Gastroesophageal sphincter (tissue), 4 donors: Measurements from ENCODE around the gene RAB7A. TPM values are rescaled to one million over a fixed set of nuclear protein-coding genes. Genes with fewer than 3 reads are reported as not detected.
"Not testable (repeated sequence)": the region's sequence is repeated elsewhere in the genome, so short reads cannot be mapped to it uniquely, and the experiment has no call there.

ENCODE experiments used
- ATAC-seq: fragments of 150-250 bp; one replicate; pipeline ENCODE4 v1.9.1; 2016; ENCODE audit warnings: mild to moderate bottlenecking, moderate library complexity
- H3K27ac ChIP-seq, 4 donors: fragments of 200-600 bp; sonication (generic) in 3 of 4; 1 replicate in 3 of 4; 2 replicates in 1 of 4; pipeline ENCODE4 v1.5.1; 2016 to 2019
- H3K27me3 ChIP-seq: fragments of 200-600 bp; sonication (generic); one replicate; pipeline ENCODE4 v1.5.1; 2019
- H3K36me3 ChIP-seq, 2 donors: fragments of 200-600 bp; sonication (generic); one replicate each; pipeline ENCODE4 v1.5.1; 2019; ENCODE audit warnings: control low read depth in 1 of 2
- H3K4me1 ChIP-seq, 3 donors: fragments of 200-600 bp; sonication (generic); 1 replicate in 2 of 3; 2 replicates in 1 of 3; pipeline ENCODE4 v1.5.1; 2016 to 2019; ENCODE audit warnings: control low read depth in 2 of 3
- H3K4me3 ChIP-seq, 2 donors: fragments of 200-600 bp; sonication (generic); one replicate each; pipeline ENCODE4 v1.5.1; 2019; ENCODE audit warnings: mild to moderate bottlenecking in 1 of 2, moderate library complexity in 1 of 2
- H3K9me3 ChIP-seq, 3 donors: fragments of 200-600 bp; sonication (generic); one replicate each; pipeline ENCODE4 v1.5.1; 2017 to 2019; ENCODE audit warnings: control low read depth in 2 of 3
- EP300 ChIP-seq: sonication (generic); formaldehyde crosslinking; IDR thresholded peaks from one replicate; pipeline ENCODE4 v1.6.1; 2017; ENCODE audit warnings: antibody characterized with exemption, mild to moderate bottlenecking
- POLR2A ChIP-seq, 2 donors: fragments of 450-650 bp; IDR thresholded peaks; one replicate each; pipeline ENCODE4 v1.6.1; 2017; ENCODE audit warnings: antibody characterized with exemption in 2 of 2, mild to moderate bottlenecking in 2 of 2, moderate library complexity in 1 of 2
- POLR2AphosphoS5 ChIP-seq: sonication (generic); formaldehyde crosslinking; IDR thresholded peaks from one replicate; pipeline ENCODE4 v1.6.1; 2017; ENCODE audit warnings: antibody characterized with exemption
- WGBS, 2 donors: methylation state at CpG; one replicate each; pipeline ENCODE4 v1.1.5; 2018; ENCODE audit warnings: low coverage in 1 of 2; 5-methylcytosine and 5-hydroxymethylcytosine counted together
- total RNA-seq, 4 donors: library from RNA; depleted of rRNA; stranded (reverse); fragments of >200 nt; gene quantifications; one replicate each; pipeline ENCODE4 v1.1.0, GENCODE V29; 2016
- TF ChIP-seq, protein P1 (sequence below), 4 experiments: fragments of 200-600 bp in 2 of 4; fragments of 450-650 bp in 2 of 4; sonication (generic) in 1 of 4; IDR thresholded peaks; one replicate each; pipeline ENCODE4 v1.5.1; 2017 to 2019; ENCODE audit warnings: antibody characterized with exemption in 4 of 4, mild to moderate bottlenecking in 2 of 4, moderate library complexity in 2 of 4

The RAB7A gene
- total RNA-seq, 4 donors from 2014 or later = 77.9 to 109 (median 87.2) TPM

DNA sequence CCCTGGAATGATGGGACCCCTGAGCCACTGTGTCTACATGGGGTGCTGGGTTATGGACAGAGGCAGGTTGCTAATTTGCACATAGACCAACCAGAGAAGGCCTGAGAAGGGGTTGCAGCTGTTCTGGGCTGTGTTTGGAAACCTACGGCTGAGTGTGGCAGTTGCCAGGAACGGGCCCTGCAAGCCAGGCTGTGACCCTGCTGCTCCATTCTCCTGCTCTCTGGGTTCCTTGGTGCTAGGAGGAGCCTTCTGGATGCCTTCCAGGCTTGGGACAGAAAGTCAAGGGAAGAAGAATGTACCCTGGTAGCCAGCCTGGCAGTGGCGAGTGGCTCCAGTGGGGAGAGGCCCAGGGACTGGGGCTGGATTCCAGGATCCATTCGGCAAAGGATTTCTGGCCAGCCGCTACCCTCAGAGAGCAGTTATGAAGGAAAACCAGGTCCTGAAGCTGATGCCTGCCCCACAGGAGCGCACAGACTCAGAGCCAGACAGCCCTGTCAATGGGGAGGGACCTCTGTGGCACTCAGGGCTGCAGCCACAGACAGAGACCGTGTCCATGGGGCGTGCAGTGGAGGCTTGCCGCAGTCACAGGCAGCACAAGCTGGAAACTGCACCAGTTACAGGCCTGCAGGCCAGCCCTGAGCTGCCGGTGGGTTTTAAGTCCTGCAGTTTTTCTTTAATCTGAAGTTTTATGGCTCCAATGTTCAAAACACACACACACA, 98.3 kb downstream of the RAB7A start:
- Histone ChIP-seq H3K27me3 (no peaks in the 10 kb centered on the region), H3K9me3 (no peaks in the 10 kb centered on the region), H3K36me3 (peaks cover 0 to 7% of the 10 kb centered on the region in 2 donors), H3K4me1 (peaks cover 0 to 9% (median 0%) of the 10 kb centered on the region in 3 donors), H3K4me3 (no peak overlapping the region), H3K27ac (no peak overlapping the region)
- TF ChIP-seq POLR2AphosphoS5 (no peak), EP300 (no peak), POLR2A (IDR thresholded peaks at IDR 0.05) (no peak)
- TF ChIP-seq, protein P1, sequence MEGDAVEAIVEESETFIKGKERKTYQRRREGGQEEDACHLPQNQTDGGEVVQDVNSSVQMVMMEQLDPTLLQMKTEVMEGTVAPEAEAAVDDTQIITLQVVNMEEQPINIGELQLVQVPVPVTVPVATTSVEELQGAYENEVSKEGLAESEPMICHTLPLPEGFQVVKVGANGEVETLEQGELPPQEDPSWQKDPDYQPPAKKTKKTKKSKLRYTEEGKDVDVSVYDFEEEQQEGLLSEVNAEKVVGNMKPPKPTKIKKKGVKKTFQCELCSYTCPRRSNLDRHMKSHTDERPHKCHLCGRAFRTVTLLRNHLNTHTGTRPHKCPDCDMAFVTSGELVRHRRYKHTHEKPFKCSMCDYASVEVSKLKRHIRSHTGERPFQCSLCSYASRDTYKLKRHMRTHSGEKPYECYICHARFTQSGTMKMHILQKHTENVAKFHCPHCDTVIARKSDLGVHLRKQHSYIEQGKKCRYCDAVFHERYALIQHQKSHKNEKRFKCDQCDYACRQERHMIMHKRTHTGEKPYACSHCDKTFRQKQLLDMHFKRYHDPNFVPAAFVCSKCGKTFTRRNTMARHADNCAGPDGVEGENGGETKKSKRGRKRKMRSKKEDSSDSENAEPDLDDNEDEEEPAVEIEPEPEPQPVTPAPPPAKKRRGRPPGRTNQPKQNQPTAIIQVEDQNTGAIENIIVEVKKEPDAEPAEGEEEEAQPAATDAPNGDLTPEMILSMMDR (IDR thresholded peaks at IDR 0.05) = no peak
- no peak for ATAC-seq
- 87% methylated on average over 3 of the region's 10 CpGs; no CpG with 5 or more reads in 1 of the 2 donors for WGBS, 2 donors

DNA sequence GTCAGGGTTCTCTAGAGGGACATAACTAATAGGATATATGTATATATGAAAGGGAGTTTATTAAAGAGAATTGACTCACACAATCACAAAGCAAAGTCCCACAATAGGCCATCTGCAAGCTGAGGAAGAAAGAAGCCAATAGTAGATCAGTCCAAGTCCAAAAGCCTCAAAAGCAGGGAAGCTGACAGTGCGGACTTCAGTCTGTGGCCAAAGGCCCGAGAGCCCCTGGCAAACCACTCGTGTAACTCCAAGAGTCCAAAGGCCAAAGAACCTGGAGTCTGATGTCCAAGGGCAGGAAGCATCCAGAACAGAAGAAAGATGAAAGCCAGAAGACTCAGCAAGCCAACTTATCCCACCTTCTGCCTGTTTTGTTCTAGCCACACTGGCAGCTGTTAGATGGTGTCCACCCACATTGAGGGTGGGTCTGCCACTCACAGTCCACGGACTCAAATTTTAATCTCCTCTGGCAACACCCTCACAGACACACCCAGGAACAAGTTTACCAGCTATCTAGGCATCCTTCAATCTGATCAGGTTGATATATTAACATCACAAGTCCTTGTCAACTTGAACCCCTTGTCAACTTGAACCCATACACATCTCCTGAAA, 99.2 kb downstream of the RAB7A start:
- Histone ChIP-seq H3K4me3 (no peak overlapping the region), H3K27ac (no peak overlapping the region), H3K4me1 (peaks cover 0 to 9% (median 0%) of the 10 kb centered on the region in 3 donors), H3K27me3 (no peaks in the 10 kb centered on the region), H3K9me3 (no peaks in the 10 kb centered on the region), H3K36me3 (peaks cover 0 to 4% of the 10 kb centered on the region in 2 donors)
- ATAC-seq = no peak
- no peak for TF ChIP-seq POLR2AphosphoS5
- TF ChIP-seq, protein P1 (IDR thresholded peaks at IDR 0.05) = no peak
- TF ChIP-seq POLR2A (IDR thresholded peaks at IDR 0.05) = no peak
- TF ChIP-seq EP300 = no peak
- 81 to 83% methylated on average over 4 of the region's 4 CpGs for WGBS, 2 donors

DNA sequence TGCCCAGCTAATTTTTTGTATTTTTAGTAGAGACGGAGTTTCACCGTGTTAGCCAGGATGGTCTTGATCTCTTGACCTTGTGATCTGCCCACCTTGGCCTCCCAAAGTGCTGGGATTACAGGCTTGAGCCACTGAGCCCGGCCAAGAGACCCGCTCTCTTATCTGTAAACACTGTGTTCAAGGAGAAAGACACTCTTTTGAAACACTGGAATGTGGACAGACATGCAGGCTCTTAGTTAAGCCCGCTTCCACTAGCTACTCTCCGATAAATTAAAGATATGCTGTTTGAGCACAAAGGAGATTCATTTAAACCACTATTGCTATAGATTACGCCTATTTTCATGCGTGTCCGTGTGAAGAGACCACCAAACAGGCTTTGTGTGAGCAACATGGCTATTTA, 103.1 kb downstream of the RAB7A start:
- ATAC-seq, H3K4me3 ChIP-seq, H3K9me3 ChIP-seq, H3K27ac ChIP-seq, H3K4me1 ChIP-seq, H3K36me3 ChIP-seq, H3K27me3 ChIP-seq: not testable (repeated sequence)
- 49 to 95% methylated on average over 5 of the region's 9 CpGs for WGBS, 2 donors

DNA sequence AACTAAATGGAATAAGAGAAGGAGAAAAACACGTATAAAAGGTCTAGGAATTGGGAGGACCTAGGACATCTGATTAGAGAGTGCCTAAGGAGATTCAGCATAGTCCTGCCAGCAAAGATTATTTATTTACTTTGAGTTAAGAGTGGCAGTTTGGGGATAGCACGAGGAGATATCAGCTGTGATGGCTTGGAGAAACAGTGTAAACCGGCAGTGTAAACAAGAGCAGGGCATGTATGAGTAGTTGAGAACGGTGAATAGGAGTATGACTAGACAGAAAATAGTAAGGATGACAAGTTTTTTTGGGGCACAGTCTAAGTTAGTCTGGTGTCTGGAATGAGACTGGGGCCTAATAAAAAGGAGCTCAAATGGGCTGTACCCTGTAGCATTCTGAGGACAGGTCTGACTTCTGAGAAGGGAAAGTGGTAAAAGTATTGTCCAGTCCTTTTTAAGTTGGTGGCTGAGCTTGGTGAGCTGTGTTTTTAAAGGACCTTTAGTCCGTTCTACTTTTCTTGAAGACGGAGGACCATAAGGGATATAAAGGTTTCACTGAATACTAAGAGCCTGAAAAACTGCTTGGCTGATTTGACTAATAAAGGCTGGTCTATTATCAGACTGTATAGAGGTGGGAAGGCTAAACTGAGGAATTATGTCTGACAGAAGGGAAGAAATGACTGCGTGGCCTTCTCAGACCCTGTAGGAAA, 104.1 kb downstream of the RAB7A start:
- not testable (repeated sequence) for H3K4me3 ChIP-seq, ATAC-seq, H3K27me3 ChIP-seq, H3K36me3 ChIP-seq, H3K9me3 ChIP-seq, H3K27ac ChIP-seq, H3K4me1 ChIP-seq
- WGBS, 2 donors = 61 to 89% methylated on average over 7 of the region's 7 CpGs

GRCh38 chr3:128830762-128831161, 104.8 kb downstream of the RAB7A start:
- WGBS, 2 donors = 88 to 90% methylated on average over 2 to 5 of the region's 5 CpGs
- H3K4me3 ChIP-seq, H3K9me3 ChIP-seq, H3K27me3 ChIP-seq, H3K27ac ChIP-seq, H3K36me3 ChIP-seq, ATAC-seq, H3K4me1 ChIP-seq: not testable (repeated sequence)

- WGBS, 2 donors = 49 to 70% methylated on average over 5 of the region's 5 CpGs
- H3K27ac ChIP-seq = not testable (repeated sequence)
Observed at GRCh38 chr3:128832979-128833378, 107.0 kb downstream of the RAB7A start.

GRCh38 chr3:128835096-128835495, 109.1 kb downstream of the RAB7A start:
- H3K27ac ChIP-seq = no peak overlapping the region
- H3K27me3 ChIP-seq = no peaks in the 10 kb centered on the region
- ATAC-seq = no peak
- TF ChIP-seq EP300 (no peak), POLR2AphosphoS5 (no peak), POLR2A (IDR thresholded peaks at IDR 0.05) (no peak)
- TF ChIP-seq, protein P1 (IDR thresholded peaks at IDR 0.05) = no peak
- 91 to 100% methylated on average over 1 to 4 of the region's 4 CpGs for WGBS, 2 donors
- H3K36me3 ChIP-seq = no peaks in the 10 kb centered on the region
- no peaks in the 10 kb centered on the region for H3K9me3 ChIP-seq
- no peaks in the 10 kb centered on the region for H3K4me1 ChIP-seq
- no peak overlapping the region for H3K4me3 ChIP-seq

More at GRCh38 chr3:128832979-128833378, 107.0 kb downstream of the RAB7A start:
- not testable (repeated sequence) for H3K27me3 ChIP-seq, H3K9me3 ChIP-seq, H3K4me1 ChIP-seq, H3K4me3 ChIP-seq, H3K36me3 ChIP-seq, ATAC-seq
